HepG2 (cell line): ENCODE results near the gene HSPA14. TPM values are rescaled to one million over a fixed set of nuclear protein-coding genes. Genes with fewer than 3 reads are reported as not detected.

Source experiments
- AHR ChIP-seq: IDR thresholded peaks from 2 replicates; pipeline ENCODE4 v1.6.1; 2018; ENCODE audit warnings: missing genetic modification reagents, missing compliant biosample characterization
- ZNF33B ChIP-seq: sonication (generic); formaldehyde crosslinking; IDR thresholded peaks from 2 replicates; pipeline ENCODE4 v1.5.1; 2020; ENCODE audit warnings: mild to moderate bottlenecking, missing genetic modification reagents
- ZNF772 ChIP-seq: sonication (generic); formaldehyde crosslinking; IDR thresholded peaks from 2 replicates; pipeline ENCODE4 v1.5.0; 2020; ENCODE audit warnings: mild to moderate bottlenecking, missing genetic modification reagents
- polyA plus RNA-seq, 8 experiments: library from polyadenylated mRNA; depleted of rRNA in 3 of 8; stranded (reverse) in 7 of 8; unstranded in 1 of 8; fragments of >200 nt; fragmentation: Illumina TruSeq in 4 of 8; extraction: Trizol in 4 of 8; gene quantifications; 2 replicates each; pipeline versions ENCODE4 v1.2.1 to v1.2.3, GENCODE V29; 2011 to 2016; ENCODE audit warnings: low read depth in 4 of 8, missing spikeins in 1 of 8, mixed read lengths in 1 of 8; ENCODE audit not compliant: insufficient read depth in 1 of 8
- total RNA-seq, 5 experiments: library from RNA; depleted of rRNA; stranded (reverse); fragments of >200 nt; fragmentation: Illumina TruSeq; extraction: Trizol; gene quantifications; 2 replicates each; pipeline ENCODE4 v1.2.3, GENCODE V29; 2016; ENCODE audit warnings: low read depth in 1 of 5
- TF ChIP-seq, protein P1 (sequence below): sonication (generic); formaldehyde crosslinking; IDR thresholded peaks from 2 replicates; pipeline ENCODE4 v1.5.1; 2020; ENCODE audit warnings: mild to moderate bottlenecking, missing genetic modification reagents, borderline replicate concordance
- TF ChIP-seq, protein P2 (sequence below): sonication (generic); formaldehyde crosslinking; IDR thresholded peaks from 2 replicates; pipeline ENCODE4 v1.5.0; 2020; ENCODE audit warnings: mild to moderate bottlenecking, missing genetic modification reagents

Gene HSPA14
- total and polyA plus RNA-seq, 2 of the 13 experiments (the other 11 are each of a cell fraction or from before 2014, with no cell fraction given), result 10.7 to 29.8 TPM

DNA sequence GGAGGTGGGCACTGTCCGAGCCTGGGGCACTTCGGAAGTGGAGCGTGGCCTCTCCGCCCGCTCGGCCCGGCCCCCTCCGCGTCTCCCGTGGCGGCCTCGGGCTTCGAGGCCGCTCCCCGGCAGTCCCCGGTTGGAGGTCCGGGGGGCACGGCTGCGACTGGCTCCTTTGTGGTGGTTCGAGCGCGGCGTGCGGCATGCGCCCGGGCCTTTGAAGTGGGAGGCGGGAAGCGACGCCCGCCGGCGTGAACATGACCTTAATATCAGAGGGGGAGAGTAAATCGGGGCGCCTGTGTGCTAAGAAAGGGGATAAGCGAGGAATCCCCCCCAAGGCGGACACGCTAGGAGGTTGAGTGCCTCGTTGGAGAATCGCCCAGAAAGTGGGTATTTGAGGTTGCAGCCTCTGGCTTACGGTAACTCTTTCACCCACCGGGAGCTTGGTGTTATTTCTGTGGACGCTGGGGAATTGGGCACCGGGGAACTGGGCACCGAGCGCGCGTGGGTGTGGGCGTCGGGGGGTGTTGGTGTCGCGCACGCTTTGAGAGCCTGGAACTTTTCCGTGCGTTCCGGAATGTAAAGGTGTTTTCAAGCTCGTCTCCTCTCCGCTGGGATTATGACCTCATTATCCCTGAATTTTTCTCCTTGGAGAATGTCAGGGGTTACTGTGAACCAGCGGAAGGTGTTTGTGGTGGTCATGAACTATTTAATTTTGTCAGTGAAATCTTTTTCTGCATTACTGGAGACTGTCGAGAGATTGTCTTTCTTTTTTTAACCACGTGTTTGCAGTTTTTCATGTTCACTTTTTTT, 41.2 kb downstream of the HSPA14 start (continued):
- TF ChIP-seq, protein P1, sequence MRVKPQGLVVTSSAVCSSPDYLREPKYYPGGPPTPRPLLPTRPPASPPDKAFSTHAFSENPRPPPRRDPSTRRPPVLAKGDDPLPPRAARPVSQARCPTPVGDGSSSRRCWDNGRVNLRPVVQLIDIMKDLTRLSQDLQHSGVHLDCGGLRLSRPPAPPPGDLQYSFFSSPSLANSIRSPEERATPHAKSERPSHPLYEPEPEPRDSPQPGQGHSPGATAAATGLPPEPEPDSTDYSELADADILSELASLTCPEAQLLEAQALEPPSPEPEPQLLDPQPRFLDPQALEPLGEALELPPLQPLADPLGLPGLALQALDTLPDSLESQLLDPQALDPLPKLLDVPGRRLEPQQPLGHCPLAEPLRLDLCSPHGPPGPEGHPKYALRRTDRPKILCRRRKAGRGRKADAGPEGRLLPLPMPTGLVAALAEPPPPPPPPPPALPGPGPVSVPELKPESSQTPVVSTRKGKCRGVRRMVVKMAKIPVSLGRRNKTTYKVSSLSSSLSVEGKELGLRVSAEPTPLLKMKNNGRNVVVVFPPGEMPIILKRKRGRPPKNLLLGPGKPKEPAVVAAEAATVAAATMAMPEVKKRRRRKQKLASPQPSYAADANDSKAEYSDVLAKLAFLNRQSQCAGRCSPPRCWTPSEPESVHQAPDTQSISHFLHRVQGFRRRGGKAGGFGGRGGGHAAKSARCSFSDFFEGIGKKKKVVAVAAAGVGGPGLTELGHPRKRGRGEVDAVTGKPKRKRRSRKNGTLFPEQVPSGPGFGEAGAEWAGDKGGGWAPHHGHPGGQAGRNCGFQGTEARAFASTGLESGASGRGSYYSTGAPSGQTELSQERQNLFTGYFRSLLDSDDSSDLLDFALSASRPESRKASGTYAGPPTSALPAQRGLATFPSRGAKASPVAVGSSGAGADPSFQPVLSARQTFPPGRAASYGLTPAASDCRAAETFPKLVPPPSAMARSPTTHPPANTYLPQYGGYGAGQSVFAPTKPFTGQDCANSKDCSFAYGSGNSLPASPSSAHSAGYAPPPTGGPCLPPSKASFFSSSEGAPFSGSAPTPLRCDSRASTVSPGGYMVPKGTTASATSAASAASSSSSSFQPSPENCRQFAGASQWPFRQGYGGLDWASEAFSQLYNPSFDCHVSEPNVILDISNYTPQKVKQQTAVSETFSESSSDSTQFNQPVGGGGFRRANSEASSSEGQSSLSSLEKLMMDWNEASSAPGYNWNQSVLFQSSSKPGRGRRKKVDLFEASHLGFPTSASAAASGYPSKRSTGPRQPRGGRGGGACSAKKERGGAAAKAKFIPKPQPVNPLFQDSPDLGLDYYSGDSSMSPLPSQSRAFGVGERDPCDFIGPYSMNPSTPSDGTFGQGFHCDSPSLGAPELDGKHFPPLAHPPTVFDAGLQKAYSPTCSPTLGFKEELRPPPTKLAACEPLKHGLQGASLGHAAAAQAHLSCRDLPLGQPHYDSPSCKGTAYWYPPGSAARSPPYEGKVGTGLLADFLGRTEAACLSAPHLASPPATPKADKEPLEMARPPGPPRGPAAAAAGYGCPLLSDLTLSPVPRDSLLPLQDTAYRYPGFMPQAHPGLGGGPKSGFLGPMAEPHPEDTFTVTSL, result 0 out of 2 replicates have a peak, but pooled peaks have one; percentile 16
- no peak for TF ChIP-seq ZNF33B (CRISPR knock-in tag)
- TF ChIP-seq ZNF772 (CRISPR knock-in tag), result no peak
- TF ChIP-seq, protein P2, sequence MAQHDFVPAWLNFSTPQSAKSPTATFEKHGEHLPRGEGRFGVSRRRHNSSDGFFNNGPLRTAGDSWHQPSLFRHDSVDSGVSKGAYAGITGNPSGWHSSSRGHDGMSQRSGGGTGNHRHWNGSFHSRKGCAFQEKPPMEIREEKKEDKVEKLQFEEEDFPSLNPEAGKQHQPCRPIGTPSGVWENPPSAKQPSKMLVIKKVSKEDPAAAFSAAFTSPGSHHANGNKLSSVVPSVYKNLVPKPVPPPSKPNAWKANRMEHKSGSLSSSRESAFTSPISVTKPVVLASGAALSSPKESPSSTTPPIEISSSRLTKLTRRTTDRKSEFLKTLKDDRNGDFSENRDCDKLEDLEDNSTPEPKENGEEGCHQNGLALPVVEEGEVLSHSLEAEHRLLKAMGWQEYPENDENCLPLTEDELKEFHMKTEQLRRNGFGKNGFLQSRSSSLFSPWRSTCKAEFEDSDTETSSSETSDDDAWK (CRISPR knock-in tag), result no peak
- no peak for TF ChIP-seq AHR (CRISPR knock-in tag)
